CD1c-positive myeloid dendritic cell (primary cell): ENCODE results near the gene VPS9D1.
"Not testable (repeated sequence)": the region's sequence is repeated elsewhere in the genome, so short reads cannot be mapped to it uniquely, and the experiment has no call there.

Experiments used
- DNase-seq: peaks from one replicate; pipeline ENCODE4 v3.0.0-alpha.2; 2016; ENCODE audit errors: extremely low spot score

The VPS9D1 gene

GRCh38 chr16:89710709-89711564 lies 9.8 kb downstream of the VPS9D1 start:
- no peak for DNase-seq

DNA sequence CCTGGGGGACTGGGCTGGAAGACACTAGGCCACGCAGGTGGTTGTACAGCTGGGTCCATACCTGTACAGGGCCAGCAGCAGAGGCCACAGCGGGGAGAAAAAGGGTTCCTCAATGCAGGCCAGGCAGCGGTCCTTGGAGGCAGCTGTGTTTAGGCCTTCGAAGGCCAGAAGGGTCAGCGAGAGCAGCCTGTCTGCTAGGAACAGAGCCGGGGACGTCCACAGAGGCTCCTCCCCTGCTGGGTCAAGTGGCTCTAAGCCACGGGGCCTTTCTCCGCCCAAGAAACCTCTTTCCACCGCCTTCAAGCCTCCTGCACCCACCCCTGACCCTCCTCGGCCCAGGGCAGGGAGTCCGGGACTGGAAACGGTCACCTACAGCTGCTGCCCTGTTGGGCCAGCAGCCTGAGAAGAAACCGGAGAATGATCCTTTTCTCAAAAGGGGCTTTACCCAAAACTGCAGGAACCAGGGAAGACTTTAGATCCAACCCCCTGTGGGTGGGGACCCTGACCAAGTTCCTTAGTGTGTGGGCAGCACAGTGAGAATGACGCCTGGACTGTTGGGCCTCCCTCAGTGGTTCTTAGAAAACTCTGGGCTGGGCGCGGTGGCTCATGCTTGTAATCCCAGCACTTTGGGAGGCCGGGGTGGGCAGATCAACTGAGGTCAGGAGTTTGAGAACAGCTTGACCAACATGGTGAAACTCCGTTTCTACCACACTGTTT lies 10.8 kb downstream of the VPS9D1 start:
- peak; percentile 54 for DNase-seq

GRCh38 chr16:89709166-89709565 lies 11.5 kb downstream of the VPS9D1 start:
- no peak for DNase-seq

DNA sequence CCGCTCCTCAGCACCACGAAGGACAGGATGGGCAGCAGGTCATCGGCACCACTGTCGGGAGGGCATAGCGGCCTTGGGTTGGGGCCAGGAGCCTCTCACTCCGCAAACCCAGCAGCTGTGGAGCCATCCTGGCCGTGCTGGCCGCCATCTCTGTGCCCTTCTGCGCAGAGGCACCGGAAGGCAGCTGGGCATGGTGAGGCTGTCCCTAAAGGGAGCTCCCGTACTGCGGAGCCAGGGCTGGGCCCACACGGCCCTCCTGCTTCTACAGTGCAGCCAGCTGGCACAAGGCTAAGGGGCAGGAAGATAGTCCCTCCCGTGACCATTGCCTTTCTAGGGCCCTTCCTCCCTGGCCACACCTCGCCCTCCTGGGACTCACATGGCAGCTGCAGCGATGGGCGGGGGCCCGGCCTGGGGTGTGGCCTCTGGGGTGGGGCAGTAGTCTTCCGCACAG lies 12.2 kb downstream of the VPS9D1 start:
- DNase-seq, result no peak

DNA sequence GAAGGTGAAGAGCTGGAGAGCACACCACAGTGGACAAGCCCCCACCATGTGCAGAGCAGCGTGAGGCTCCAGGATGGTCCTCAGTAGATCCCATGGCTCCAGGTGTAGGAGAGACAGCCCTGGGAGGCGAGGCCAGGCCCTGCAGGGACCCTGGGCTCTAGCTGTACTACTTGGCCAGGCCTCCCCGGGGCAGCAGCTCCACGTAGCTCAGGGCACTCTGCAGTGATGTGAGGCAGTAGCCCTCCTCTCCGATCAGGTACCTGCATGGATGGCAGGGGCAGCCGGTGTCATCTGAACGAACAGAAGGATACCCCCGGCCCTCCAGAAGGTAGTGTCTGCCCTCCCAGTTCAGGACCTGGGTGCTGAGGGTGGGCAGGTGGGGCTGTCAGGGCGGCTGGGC lies 13.0 kb downstream of the VPS9D1 start:
- DNase-seq, result no peak

GRCh38 chr16:89706518-89707260 lies 14.0 kb downstream of the VPS9D1 start:
- no peak for DNase-seq

DNA sequence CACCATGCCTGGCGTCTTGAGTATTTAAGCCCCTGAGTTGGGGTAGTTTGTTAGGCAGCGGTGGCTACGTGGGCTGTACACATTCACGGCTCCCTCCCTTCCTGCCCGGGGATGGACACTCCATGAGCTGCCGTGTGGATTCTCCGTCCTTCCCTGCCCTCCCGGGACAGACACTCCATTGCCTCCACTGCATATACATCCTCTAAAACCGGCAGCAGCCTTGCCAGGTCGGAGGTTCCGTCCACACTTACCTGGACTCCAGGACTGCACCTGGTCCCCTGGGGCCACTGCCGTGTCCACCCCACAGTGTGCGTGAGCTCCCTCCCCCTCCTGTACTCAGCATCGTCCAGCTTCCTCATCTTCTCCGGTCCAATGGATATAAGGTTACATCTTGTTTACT lies 15.7 kb downstream of the VPS9D1 start:
- DNase-seq, result no peak

- DNase-seq, result no peak
These were observed 16.4 kb downstream of the VPS9D1 start for GRCh38 chr16:89704281-89704680.

DNA sequence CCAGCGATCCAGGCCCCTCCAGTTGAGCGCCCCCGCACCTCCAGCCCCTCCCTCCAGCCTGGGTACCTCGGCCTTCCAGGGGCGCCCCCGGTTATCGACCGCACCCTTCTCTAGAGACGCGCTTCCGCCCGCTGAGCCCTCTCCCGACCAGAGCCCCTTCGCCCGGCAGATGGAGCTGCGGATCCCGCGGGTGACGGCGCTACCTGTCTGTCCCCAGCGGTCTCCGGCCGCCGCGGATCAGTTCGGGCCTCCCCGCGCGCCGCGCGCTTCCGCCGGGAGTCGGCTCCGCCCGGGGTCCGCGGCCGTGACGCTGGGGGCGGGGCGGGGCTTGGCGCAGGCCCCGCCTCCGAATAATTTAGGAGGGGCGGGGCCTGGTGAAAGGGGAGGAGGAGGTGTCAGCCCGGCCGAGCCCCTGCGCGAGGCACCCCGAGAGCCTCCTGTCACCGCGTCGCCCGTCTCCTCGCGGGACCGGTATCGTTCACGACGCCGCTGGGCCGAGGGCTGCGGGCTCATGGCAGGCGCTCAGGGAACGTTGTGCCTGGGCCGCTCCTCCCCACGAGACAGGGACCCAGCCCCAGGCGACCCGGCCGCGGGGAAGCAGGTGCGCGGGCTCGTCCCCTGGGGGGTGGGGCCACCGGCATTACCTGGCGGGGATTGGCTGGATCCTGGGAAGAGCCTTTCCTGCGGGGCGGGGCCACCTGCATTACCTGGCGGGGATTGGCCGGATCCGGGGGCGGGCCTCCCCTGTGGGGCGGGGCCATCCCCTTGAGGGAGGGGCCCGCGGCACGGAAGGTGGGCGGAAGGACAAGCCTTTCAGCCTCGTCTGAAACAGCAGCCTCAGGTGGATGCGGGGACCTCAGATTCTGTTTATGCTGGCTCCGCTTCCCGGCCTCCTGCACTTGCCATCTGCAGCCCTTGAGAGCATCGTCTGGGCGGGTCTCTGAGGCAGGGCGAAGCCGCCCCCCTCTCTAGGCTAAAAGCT lies 19.0 kb downstream of the VPS9D1 start, which contains the start of gene SPATA2L:
Gene SPATA2L, minus strand, starts transcription at position 281 of the 982 bp plus-strand sequence. CDS start 473 bp downstream, outside the sequence.
- peak; percentile 97 for DNase-seq

GRCh38 chr16:89700649-89701424 lies 19.9 kb downstream of the VPS9D1 start:
- peak; percentile 52 for DNase-seq

DNA sequence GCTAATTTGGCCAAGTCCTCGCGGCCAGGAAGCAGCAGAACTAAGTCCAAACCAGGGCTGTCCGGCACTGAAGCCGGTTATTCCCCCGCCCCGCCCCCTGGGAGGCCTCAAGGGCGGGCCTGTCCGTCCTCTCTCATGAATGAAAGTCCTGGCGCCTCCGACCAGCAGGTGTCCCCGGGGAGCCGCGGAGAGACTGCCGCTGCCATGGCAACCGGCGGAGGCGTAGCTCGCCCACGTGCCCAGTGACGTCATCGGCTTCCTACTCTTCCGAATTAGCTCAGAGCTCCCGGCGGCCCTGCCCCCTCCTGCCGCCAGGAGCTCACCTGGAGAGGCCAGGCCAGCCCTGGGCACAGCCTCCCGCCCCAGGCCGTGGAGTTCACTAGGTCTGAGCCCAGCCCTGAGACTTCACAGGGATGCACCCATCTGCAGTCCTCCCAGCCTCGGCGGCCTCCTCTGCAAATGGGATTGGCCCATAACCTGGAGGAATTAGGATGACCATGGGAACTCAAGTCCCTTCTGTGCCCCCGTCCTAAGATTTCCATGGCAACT lies 20.5 kb downstream of the VPS9D1 start:
- peak; percentile 99 for DNase-seq

DNA sequence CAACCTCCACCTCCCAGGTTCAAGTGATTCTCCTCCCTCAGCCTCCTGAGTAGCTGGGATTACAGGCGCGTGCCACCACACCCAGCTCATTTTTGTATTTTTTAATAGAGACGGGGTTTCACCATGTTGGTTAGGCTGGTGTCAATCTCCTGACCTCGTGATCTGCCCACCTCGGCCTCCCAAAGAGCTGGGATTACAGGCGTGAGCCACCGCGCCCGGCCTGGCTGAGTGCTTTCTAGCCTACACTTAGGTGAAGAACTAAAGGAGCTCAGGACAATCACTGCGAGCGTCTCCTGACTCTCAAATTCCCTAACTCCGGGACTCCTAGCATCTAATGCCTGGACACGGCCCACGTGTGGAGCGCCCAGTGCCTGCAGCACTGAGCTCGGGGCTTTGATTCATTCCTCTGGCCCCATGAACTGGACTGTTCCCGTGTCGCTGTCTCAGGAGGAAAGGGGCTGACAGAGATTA lies 21.0 kb downstream of the VPS9D1 start:
- DNase-seq, result not testable (repeated sequence)

DNA sequence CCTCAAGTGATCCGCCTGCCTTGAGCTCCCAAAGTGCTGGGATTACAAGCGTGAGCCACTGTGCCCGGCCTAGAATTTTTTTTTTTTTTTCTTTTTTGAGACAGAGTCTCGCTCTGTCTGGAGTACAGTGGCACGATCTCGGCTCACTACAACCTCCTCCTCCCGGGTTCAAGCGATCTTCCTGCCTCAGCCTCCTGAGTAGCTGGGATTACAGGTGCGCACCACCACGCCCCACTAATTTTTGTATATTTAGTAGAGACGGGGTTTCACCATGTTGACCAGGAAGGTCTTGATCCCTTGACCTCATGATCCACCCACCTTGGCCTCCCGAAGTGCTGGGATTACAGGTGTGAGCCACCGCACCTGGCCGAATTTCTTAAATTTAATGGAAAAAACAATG lies 22.0 kb downstream of the VPS9D1 start:
- not testable (repeated sequence) for DNase-seq

GRCh38 chr16:89697616-89698331 lies 22.9 kb downstream of the VPS9D1 start:
- DNase-seq, result no peak

DNA sequence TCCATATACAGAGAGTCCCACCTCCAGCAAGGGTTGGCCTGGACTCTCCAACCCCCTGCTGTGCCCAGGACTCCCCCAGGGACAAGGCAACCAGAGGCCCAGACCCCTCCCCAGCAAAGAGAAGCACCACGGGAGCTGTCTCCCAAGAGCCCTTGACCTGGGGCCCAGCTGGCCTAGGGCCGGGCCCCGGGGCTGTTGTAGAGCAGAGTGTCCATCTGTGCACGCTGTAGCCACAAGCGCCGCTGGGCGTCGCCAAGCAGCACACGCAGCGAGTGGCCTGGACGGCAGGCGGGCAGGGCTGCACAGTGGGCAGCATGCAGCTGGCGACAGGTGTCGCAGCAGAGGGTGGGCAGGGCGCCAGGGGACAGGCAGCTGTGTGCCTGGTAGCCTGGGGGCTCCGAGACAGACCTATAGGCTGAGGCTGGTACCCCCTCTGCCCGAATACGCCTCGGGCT lies 23.5 kb downstream of the VPS9D1 start:
- no peak for DNase-seq

GRCh38 chr16:89696670-89697128 lies 24.0 kb downstream of the VPS9D1 start:
- no peak for DNase-seq

GRCh38 chr16:89695875-89696669 lies 24.6 kb downstream of the VPS9D1 start:
- DNase-seq, result no peak
